A549 (cell line): ENCODE data around the gene TRAF3IP1.

Experiments used
- CBX2 ChIP-seq: fragments of 200-600 bp; sonication (generic); IDR thresholded peaks from 2 replicates; pipeline ENCODE4 v1.6.1; 2016; ENCODE audit warnings: low read depth, mild to moderate bottlenecking, borderline replicate concordance
- CEBPB ChIP-seq, 2 experiments: fragments of >200 bp in 1 of 2; sonication (Bioruptor Twin) in 1 of 2; formaldehyde crosslinking in 1 of 2; IDR thresholded peaks; 2 replicates each; pipeline ENCODE4 v1.6.1; 2012 to 2016
- CTCF ChIP-seq: fragments of >200 bp; sonication (Bioruptor Twin); formaldehyde crosslinking; IDR thresholded peaks from 3 replicates; pipeline ENCODE4 v1.5.1; 2016
- EP300 ChIP-seq, 2 experiments: fragments of >200 bp; sonication (Bioruptor Twin); formaldehyde crosslinking; IDR thresholded peaks; 2 replicates in 1 of 2; 3 replicates in 1 of 2; pipeline ENCODE4 v1.6.1; 2016 to 2017
- JUN ChIP-seq, 2 experiments: fragments of >200 bp; sonication (Bioruptor Twin); formaldehyde crosslinking; IDR thresholded peaks; 2 replicates in 1 of 2; 3 replicates in 1 of 2; pipeline ENCODE4 v1.6.1; 2016 to 2017
- POLR2A ChIP-seq: IDR thresholded peaks from 2 replicates; pipeline ENCODE4 v1.6.1; 2012; ENCODE audit warnings: mild to moderate bottlenecking, low read length
- REST ChIP-seq: fragments of 200-600 bp; sonication (generic); IDR thresholded peaks from 2 replicates; pipeline ENCODE4 v1.6.1; 2016; ENCODE audit warnings: antibody characterized with exemption, mild to moderate bottlenecking, moderate library complexity
- SMC3 ChIP-seq: fragments of >200 bp; sonication (Bioruptor Twin); formaldehyde crosslinking; IDR thresholded peaks from 3 replicates; pipeline ENCODE4 v1.6.1; 2018; ENCODE audit warnings: inconsistent platforms
- TFCP2L1 ChIP-seq: fragments of 250-450 bp; sonication (Bioruptor Pico); IDR thresholded peaks from 2 replicates; pipeline ENCODE4 v1.5.0; 2021; ENCODE audit warnings: mild to moderate bottlenecking
- TP53 ChIP-seq: fragments of 250-450 bp; sonication (Bioruptor Pico); IDR thresholded peaks from 2 replicates; pipeline ENCODE4 v1.5.0; 2021; ENCODE audit warnings: mild to moderate bottlenecking, moderate library complexity
- USF2 ChIP-seq: fragments of 450-650 bp; IDR thresholded peaks from 2 replicates; pipeline ENCODE4 v1.6.1; 2014; ENCODE audit warnings: antibody characterized with exemption

GRCh38 chr2:238270606-238271005 is 49.7 kb upstream of the TRAF3IP1 start:
- TF ChIP-seq REST (no peak), CTCF (no peak), POLR2A (no peak), USF2 (no peak), CBX2 (no peak), SMC3 (no peak), JUN (IDR thresholded peaks at IDR 0.05) (no peak), TP53 (CRISPR knock-in tag) (no peak), CEBPB (IDR thresholded peaks at IDR 0.05) (no peak), TFCP2L1 (CRISPR knock-in tag) (no peak), EP300 (IDR thresholded peaks at IDR 0.05) (no peak)
